K562 (cell line): ENCODE results near the gene ELMO3. TPM values are rescaled to one million over a fixed set of nuclear protein-coding genes. Genes with fewer than 3 reads are reported as not detected.
A peak's percentile ranks its signal among the peaks of the same experiment; 100 is the strongest.

Experiments used
- ATAC-seq: fragments of 200-7000 bp; cut with Tn5 transposase; 3 replicates; pipeline ENCODE4 v1.9.1; 2020; ENCODE audit warnings: moderate library complexity
- BruUV-seq: library from RNA; stranded (reverse); fragments of 400-500 nt; replicated peaks from 2 replicates; lab custom pipeline; 2021; lab: Mats Ljungman, UMichigan
- CTCF ChIA-PET: fragments of 300-600 bp; formaldehyde crosslinking; extraction: SDS; loops from one replicate; lab custom pipeline; 2021; ENCODE audit warnings: low intra/inter-chr PET ratio; lab: Yijun Ruan, JAX
- POLR2A ChIA-PET: fragments of 300-600, 350-650 bp; sonication (Branson Sonifier 250); formaldehyde crosslinking; extraction: SDS; loops from one replicate; lab custom pipeline; 2021; ENCODE audit warnings: antibody characterized with exemption, inconsistent platforms; lab: Yijun Ruan, JAX
- DNase-seq, 4 experiments: peaks; one replicate each; pipeline versions ENCODE4 v3.0.0 to v3.0.0-alpha.2; 2011 to 2018; ENCODE audit warnings: low spot score in 3 of 4, mixed read lengths in 3 of 4; ENCODE audit errors: extremely low read depth in 1 of 4
- FAIRE-seq: peaks from 2 replicates; lab custom pipeline; 2011; peaks lifted over from hg19 to GRCh38; lab: Jason Lieb, UNC
- H2AFZ ChIP-seq: 2 replicates; pipeline ENCODE4 v1.6.0; 2011; ENCODE audit warnings: low read depth, low read length, control low read depth, inconsistent platforms
- H3K27ac ChIP-seq: fragments of 200-600 bp; 3 replicates; pipeline ENCODE4 v1.8.0; 2011; ENCODE audit warnings: low read depth, mild to moderate bottlenecking, control low read depth, inconsistent platforms, low read length, moderate library complexity, mixed read lengths; ENCODE audit errors: extremely low read depth
- H3K27me3 ChIP-seq, 2 experiments: fragments of 300-600 bp in 1 of 2; 2 replicates in 1 of 2; 3 replicates in 1 of 2; pipeline versions ENCODE4 v1.6.0 to v1.8.0; 2011; ENCODE audit warnings: inconsistent platforms in 2 of 2, low read length in 2 of 2, mild to moderate bottlenecking in 1 of 2, mixed read lengths in 1 of 2, moderate library complexity in 1 of 2; ENCODE audit not compliant: control insufficient read depth in 2 of 2, insufficient read depth in 2 of 2
- H3K36me3 ChIP-seq: fragments of 300-600 bp; 3 replicates; pipeline ENCODE4 v1.8.0; 2011; ENCODE audit warnings: mild to moderate bottlenecking, low read length, inconsistent platforms; ENCODE audit not compliant: control insufficient read depth, insufficient read depth
- H3K4me1 ChIP-seq, 2 experiments: fragments of 200-600 bp in 1 of 2; replicated peaks in 1 of 2; 2 replicates in 1 of 2; 3 replicates in 1 of 2; pipeline versions ENCODE4 v1.5.1 to v1.8.0; 2011; ENCODE audit warnings: inconsistent platforms in 2 of 2, low read length in 2 of 2, mild to moderate bottlenecking in 1 of 2, mixed read lengths in 1 of 2, moderate library complexity in 1 of 2; ENCODE audit not compliant: control insufficient read depth in 2 of 2, insufficient read depth in 2 of 2
- H3K4me2 ChIP-seq: 2 replicates; pipeline ENCODE4 v1.6.1; 2011; ENCODE audit warnings: low read length, control low read depth, inconsistent platforms, mixed read lengths; ENCODE audit not compliant: insufficient read depth
- H3K4me3 ChIP-seq: fragments of 200-600 bp; sonication (generic), shearing (Covaris generic); 2 replicates; pipeline ENCODE4 v1.5.1; 2016; ENCODE audit warnings: control low read depth, inconsistent platforms
- H3K79me2 ChIP-seq: fragments of 200-600 bp; 3 replicates; pipeline ENCODE4 v1.8.0; 2011; ENCODE audit warnings: low read length, inconsistent platforms; ENCODE audit not compliant: control insufficient read depth, insufficient read depth
- H3K9ac ChIP-seq, 2 experiments: 2 replicates each; pipeline versions ENCODE4 v1.6.0 to v1.6.1; 2011; ENCODE audit warnings: low read depth in 2 of 2, low read length in 2 of 2, control low read depth in 1 of 2, inconsistent platforms in 1 of 2, mild to moderate bottlenecking in 1 of 2, mixed read lengths in 1 of 2; ENCODE audit not compliant: insufficient read depth in 1 of 2
- H3K9me1 ChIP-seq: one replicate; pipeline ENCODE4 v1.6.0; 2011; ENCODE audit warnings: inconsistent platforms, mild to moderate bottlenecking, low read length, moderate library complexity; ENCODE audit not compliant: control insufficient read depth, insufficient read depth
- H3K9me3 ChIP-seq: replicated peaks from 2 replicates; pipeline ENCODE4 v1.5.1; 2011; ENCODE audit warnings: low read depth, low read length, inconsistent platforms; ENCODE audit not compliant: control insufficient read depth, insufficient read depth
- H4K20me1 ChIP-seq: replicated peaks from 2 replicates; pipeline ENCODE4 v1.6.1; 2011; ENCODE audit warnings: low read length, inconsistent platforms, mixed read lengths; ENCODE audit not compliant: control insufficient read depth, insufficient read depth
- ATF1 ChIP-seq, 2 experiments: fragments of 450-650 bp in 1 of 2; IDR thresholded peaks; 2 replicates each; pipeline ENCODE4 v1.6.1; 2016; ENCODE audit warnings: missing compliant biosample characterization in 1 of 2, missing genetic modification characterization in 1 of 2
- HDAC8 ChIP-seq: fragments of 450-650 bp; IDR thresholded peaks from 2 replicates; pipeline ENCODE4 v1.6.1; 2016; ENCODE audit warnings: mild to moderate bottlenecking, missing genetic modification characterization, moderate library complexity, missing compliant biosample characterization
- LARP7 ChIP-seq: fragments of 450-650 bp; IDR thresholded peaks from 2 replicates; pipeline ENCODE4 v1.6.1; 2016
- NFIX ChIP-seq: fragments of 250-450 bp; sonication (Bioruptor Pico); IDR thresholded peaks from 2 replicates; pipeline ENCODE4 v1.4.0; 2020; ENCODE audit warnings: low read depth, mild to moderate bottlenecking, moderate library complexity
- NR2F6 ChIP-seq: fragments of 450-650 bp; formaldehyde crosslinking; IDR thresholded peaks from 2 replicates; pipeline ENCODE4 v1.4.0; 2020; ENCODE audit warnings: mild to moderate bottlenecking
- POLR2A ChIP-seq: fragments of 450-650 bp; conservative IDR thresholded peaks from 2 replicates; pipeline ENCODE4 v1.6.1; 2016
- TBL1XR1 ChIP-seq, 2 experiments: IDR thresholded peaks; 2 replicates each; pipeline ENCODE4 v1.6.1; 2012; ENCODE audit warnings: improper control_type of control experiment in 2 of 2, low read length in 2 of 2, mild to moderate bottlenecking in 1 of 2
- ZBTB12 ChIP-seq: fragments of 250-450 bp; sonication (Bioruptor Pico); IDR thresholded peaks from 2 replicates; pipeline ENCODE4 v1.4.0; 2020
- WGBS: fragments of 100-300 bp; shearing (Covaris generic); methylation state at CpG from one replicate; pipeline ENCODE4 v1.1.6; 2016; ENCODE audit warnings: low coverage, mixed read lengths; ENCODE audit not compliant: insufficient coverage; ENCODE audit errors: missing lambda C conversion rate; 5-methylcytosine and 5-hydroxymethylcytosine counted together
- in situ Hi-C: fragments of 300-500 bp; cut with MboI; formaldehyde crosslinking; loops from 4 replicates; pipeline ENCODE4 v1.15.0; 2018; ENCODE audit warnings: inconsistent platforms, mixed read lengths
- intact Hi-C: fragments of 100-400 bp; cut with micrococcal nuclease; formaldehyde crosslinking; loops from 2 replicates; pipeline ENCODE4 v1.14.2; 2022
- polyA plus RNA-seq, 8 experiments: library from polyadenylated mRNA; depleted of rRNA in 4 of 8; stranded (reverse) in 5 of 8; unstranded in 3 of 8; fragments of >200 nt; fragmentation: Nextera tagmentation in 2 of 8; fragmentation: Illumina TruSeq in 1 of 8; extraction: Ambion mirVana in 2 of 8; extraction: Trizol in 1 of 8; gene quantifications; 2 replicates each; pipeline versions ENCODE4 v1.2.1 to v1.2.3, GENCODE V29; 2011 to 2014; ENCODE audit warnings: inconsistent platforms in 1 of 8, missing spikeins in 1 of 8
- total RNA-seq, 7 experiments: library from RNA; depleted of rRNA in 6 of 7; stranded (reverse); fragments of >200 nt in 6 of 7; fragmentation: Illumina TruSeq in 2 of 7; extraction: Trizol in 2 of 7; gene quantifications; 2 replicates each; pipeline versions ENCODE4 v1.2.1 to v1.2.3, GENCODE V29; 2011 to 2021; ENCODE audit warnings: low replicate concordance in 1 of 7
- TF ChIP-seq, protein P1 (sequence below): sonication (generic); formaldehyde crosslinking; IDR thresholded peaks from 2 replicates; pipeline ENCODE4 v1.8.0; 2023; ENCODE audit warnings: mild to moderate bottlenecking, missing genetic modification reagents

The ELMO3 gene
- total and polyA plus RNA-seq, 9 of the 15 experiments (the other 6 are each of a cell fraction or from before 2014, with no cell fraction given): 0.04 to 5.1 (median 1.5) TPM

DNA sequence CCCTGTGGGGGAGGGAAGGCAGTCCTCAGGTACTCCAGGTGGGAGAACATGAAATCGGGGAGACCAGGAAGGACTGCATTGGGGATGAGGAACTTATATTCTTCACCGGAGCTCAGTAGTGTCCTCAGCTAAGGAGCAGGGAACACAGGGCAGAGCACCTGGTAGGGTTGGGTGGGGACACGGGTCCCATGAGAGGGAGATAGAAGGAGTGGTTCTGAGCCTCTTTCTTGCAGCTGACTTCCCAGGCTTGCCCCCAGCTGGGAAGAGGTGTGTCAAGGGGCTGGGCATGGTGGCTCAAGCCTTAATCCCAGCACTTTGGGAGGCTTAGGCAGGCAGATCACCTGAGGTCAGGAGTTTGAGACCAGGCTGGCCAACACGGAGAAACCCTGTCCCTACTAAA lies 46.3 kb downstream of the ELMO3 start:
- H3K4me1 ChIP-seq: peaks cover 70 to 88% of the 10 kb centered on the region in 2 experiments
- CTCF ChIA-PET: no interaction called here
- no TSS peak for BruUV-seq
- DNase-seq: no peak
- ATAC-seq: no peak
- H3K79me2 ChIP-seq: peaks cover 69% of the 10 kb centered on the region
- no peak overlapping the region for H2AFZ ChIP-seq
- peaks cover 30% of the 10 kb centered on the region; the same call in 2 of the 3 replicates for H3K36me3 ChIP-seq
- H3K9me3 ChIP-seq: no peaks in the 10 kb centered on the region
- H3K4me2 ChIP-seq: peak overlapping the region; percentile 91
- intact Hi-C loops: loop anchor here (5.0 to 10.0 kb wide), 2 partner anchors 270 to 293 kb away; no protein-coding TSS in a partner anchor
- WGBS: 32% methylated on average over 4 of the region's 4 CpGs
- no peaks in the 10 kb centered on the region for H3K27me3 ChIP-seq
- H3K9me1 ChIP-seq: no peaks in the 10 kb centered on the region
- no peaks in the 10 kb centered on the region for H4K20me1 ChIP-seq
- POLR2A ChIA-PET: interaction anchor here (1.0 to 2.3 kb wide), 3 partner anchors 9 to 18 kb away, joined by 5 to 14 read pairs (median 10); partner anchors contain the start of gene TMEM208
- peak overlapping the region; percentile 79 to 96 for H3K9ac ChIP-seq
- H3K4me3 ChIP-seq: peak overlapping the region; percentile 88; the same call in 1 of the 2 replicates
- FAIRE-seq: no peak
- in situ Hi-C loops: no loop called here
- TF ChIP-seq LARP7 (no peak), NFIX (CRISPR knock-in tag) (no peak), POLR2A (no peak), NR2F6 (CRISPR knock-in tag) (no peak), ZBTB12 (CRISPR knock-in tag) (no peak), HDAC8 (no peak), ATF1 (CRISPR knock-in tag; IDR thresholded peaks at IDR 0.05) (no peak), ATF1 (tag; IDR thresholded peaks at IDR 0.05) (no peak), TBL1XR1 (IDR thresholded peaks at IDR 0.05; ENCODE audit: low read length in 2 of 2) (no peak)
- TF ChIP-seq, protein P1, sequence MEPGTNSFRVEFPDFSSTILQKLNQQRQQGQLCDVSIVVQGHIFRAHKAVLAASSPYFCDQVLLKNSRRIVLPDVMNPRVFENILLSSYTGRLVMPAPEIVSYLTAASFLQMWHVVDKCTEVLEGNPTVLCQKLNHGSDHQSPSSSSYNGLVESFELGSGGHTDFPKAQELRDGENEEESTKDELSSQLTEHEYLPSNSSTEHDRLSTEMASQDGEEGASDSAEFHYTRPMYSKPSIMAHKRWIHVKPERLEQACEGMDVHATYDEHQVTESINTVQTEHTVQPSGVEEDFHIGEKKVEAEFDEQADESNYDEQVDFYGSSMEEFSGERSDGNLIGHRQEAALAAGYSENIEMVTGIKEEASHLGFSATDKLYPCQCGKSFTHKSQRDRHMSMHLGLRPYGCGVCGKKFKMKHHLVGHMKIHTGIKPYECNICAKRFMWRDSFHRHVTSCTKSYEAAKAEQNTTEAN (CRISPR knock-in tag): no peak
- peak overlapping the region; percentile 68 for H3K27ac ChIP-seq
